IMR-90 (cell line): ENCODE measurements around the gene PEX16. TPM values are rescaled to one million over a fixed set of nuclear protein-coding genes. Genes with fewer than 3 reads are reported as not detected.

Experiments
- ATAC-seq: fragments of 200-7000 bp; cut with Tn5 transposase; 2 replicates; pipeline ENCODE4 v1.9.1; 2020; ENCODE audit warnings: low read depth, mild to moderate bottlenecking, moderate library complexity
- BruUV-seq: library from RNA; stranded (reverse); fragments of 400-500 nt; replicated peaks from 2 replicates; lab custom pipeline; 2021; lab: Mats Ljungman, UMichigan
- CTCF ChIA-PET: fragments of 300-600 bp; formaldehyde crosslinking; extraction: SDS; loops from one replicate; lab custom pipeline; 2021; ENCODE audit warnings: antibody characterized with exemption; lab: Yijun Ruan, JAX
- POLR2A ChIA-PET: fragments of 300-600 bp; sonication (Branson Sonifier 250); formaldehyde crosslinking; loops from one replicate; lab custom pipeline; 2022; ENCODE audit warnings: antibody characterized with exemption; ENCODE audit not compliant: unreplicated experiment; lab: Charles Lee
- DNase-seq: peaks from one replicate; pipeline ENCODE4 v3.0.0; 2013
- H2AFZ ChIP-seq: replicated peaks from 2 replicates; pipeline ENCODE3; 2013; ENCODE audit warnings: low read length, mild to moderate bottlenecking; ENCODE audit not compliant: poor library complexity
- H2AK5ac ChIP-seq: 2 replicates; pipeline ENCODE4 v1.6.1; 2013; ENCODE audit warnings: low read depth, low read length, inconsistent platforms
- H2AK9ac ChIP-seq: replicated peaks from 2 replicates; pipeline ENCODE3; 2013; ENCODE audit warnings: mild to moderate bottlenecking, low read depth, low read length, moderate library complexity; ENCODE audit not compliant: poor library complexity
- H2BK120ac ChIP-seq: 2 replicates; pipeline ENCODE4 v1.6.1; 2013; ENCODE audit warnings: low read depth, low read length, inconsistent platforms
- H2BK15ac ChIP-seq: 3 replicates; pipeline ENCODE4 v1.6.1; 2013; ENCODE audit warnings: low read depth, low read length, inconsistent platforms
- H2BK20ac ChIP-seq: 2 replicates; pipeline ENCODE4 v1.6.1; 2013; ENCODE audit warnings: low read depth, mild to moderate bottlenecking, inconsistent platforms, low read length, moderate library complexity
- H2BK5ac ChIP-seq: 2 replicates; pipeline ENCODE4 v1.6.1; 2013; ENCODE audit warnings: mild to moderate bottlenecking, low read depth, low read length, inconsistent platforms; ENCODE audit not compliant: poor library complexity, severe bottlenecking
- H3K14ac ChIP-seq: replicated peaks from 2 replicates; pipeline ENCODE4 v1.6.1; 2013; ENCODE audit warnings: low read depth, low read length, inconsistent platforms
- H3K18ac ChIP-seq: 2 replicates; pipeline ENCODE4 v1.6.1; 2013; ENCODE audit warnings: low read depth, low read length, control low read depth
- H3K23ac ChIP-seq: 2 replicates; pipeline ENCODE4 v1.6.1; 2013; ENCODE audit warnings: low read depth, low read length, inconsistent platforms
- H3K27ac ChIP-seq: 2 replicates; pipeline ENCODE4 v1.5.1; 2013; ENCODE audit warnings: mild to moderate bottlenecking, control low read depth, low read length; ENCODE audit not compliant: insufficient read depth
- H3K27me3 ChIP-seq: 2 replicates; pipeline ENCODE4 v1.6.1; 2013; ENCODE audit warnings: low read length; ENCODE audit not compliant: control insufficient read depth, insufficient read depth
- H3K36me3 ChIP-seq: 2 replicates; pipeline ENCODE4 v1.6.1; 2013; ENCODE audit warnings: low read length, mixed read lengths; ENCODE audit not compliant: control insufficient read depth, insufficient read depth
- H3K4ac ChIP-seq: 2 replicates; pipeline ENCODE4 v1.6.1; 2013; ENCODE audit warnings: low read depth, low read length, inconsistent platforms
- H3K4me1 ChIP-seq: 2 replicates; pipeline ENCODE4 v1.6.1; 2013; ENCODE audit warnings: low read length, mixed read lengths; ENCODE audit not compliant: control insufficient read depth, insufficient read depth
- H3K4me2 ChIP-seq: 2 replicates; pipeline ENCODE4 v1.6.1; 2013; ENCODE audit warnings: low read depth, mild to moderate bottlenecking, control low read depth, low read length, moderate library complexity
- H3K4me3 ChIP-seq: 2 replicates; pipeline ENCODE4 v1.5.1; 2013; ENCODE audit warnings: low read depth, mild to moderate bottlenecking, control low read depth, low read length, moderate library complexity; ENCODE audit not compliant: insufficient read depth
- H3K56ac ChIP-seq: 2 replicates; pipeline ENCODE4 v1.6.1; 2013; ENCODE audit warnings: low read length, inconsistent platforms; ENCODE audit not compliant: insufficient read depth; ENCODE audit errors: extremely low read depth
- H3K79me1 ChIP-seq, 2 experiments: 2 replicates each; pipeline ENCODE4 v1.6.1; 2013; ENCODE audit warnings: low read length in 2 of 2, inconsistent platforms in 1 of 2, low read depth in 1 of 2
- H3K9ac ChIP-seq: 2 replicates; pipeline ENCODE4 v1.6.1; 2013; ENCODE audit warnings: low read depth, low read length, control low read depth
- H3K9me1 ChIP-seq: 2 replicates; pipeline ENCODE4 v1.6.1; 2013; ENCODE audit warnings: low read length, inconsistent platforms; ENCODE audit not compliant: insufficient read depth
- H3K9me3 ChIP-seq: 2 replicates; pipeline ENCODE4 v1.6.1; 2013; ENCODE audit warnings: low read length; ENCODE audit not compliant: control insufficient read depth, insufficient read depth
- H4K20me1 ChIP-seq: 2 replicates; pipeline ENCODE4 v1.6.1; 2013; ENCODE audit warnings: low read length, inconsistent platforms; ENCODE audit not compliant: insufficient read depth
- H4K5ac ChIP-seq: 2 replicates; pipeline ENCODE4 v1.6.1; 2013; ENCODE audit warnings: mild to moderate bottlenecking, low read depth, low read length, control low read depth
- H4K8ac ChIP-seq, 2 experiments: 2 replicates each; pipeline ENCODE4 v1.6.1; 2013; ENCODE audit warnings: low read depth in 2 of 2, low read length in 2 of 2, control low read depth in 1 of 2, inconsistent platforms in 1 of 2
- H4K91ac ChIP-seq: 2 replicates; pipeline ENCODE4 v1.6.1; 2013; ENCODE audit warnings: low read depth, low read length, inconsistent platforms; ENCODE audit not compliant: insufficient read depth
- CHD1 ChIP-seq: IDR thresholded peaks from 2 replicates; pipeline ENCODE4 v1.6.1; 2012; ENCODE audit warnings: low read depth, low read length, improper control_type of control experiment
- ELK1 ChIP-seq: fragments of 150-350 bp; IDR thresholded peaks from 2 replicates; pipeline ENCODE4 v1.6.1; 2016; ENCODE audit warnings: low read depth, mild to moderate bottlenecking, low read length, moderate library complexity, borderline replicate concordance
- MAFK ChIP-seq: IDR thresholded peaks from 2 replicates; pipeline ENCODE4 v1.6.1; 2012; ENCODE audit warnings: low read depth, low read length, improper control_type of control experiment
- RAD21 ChIP-seq: IDR thresholded peaks from 2 replicates; pipeline ENCODE4 v1.6.1; 2012; ENCODE audit warnings: low read length, improper control_type of control experiment
- RFX5 ChIP-seq: IDR thresholded peaks from 2 replicates; pipeline ENCODE4 v1.8.0; 2012; ENCODE audit warnings: low read depth, mild to moderate bottlenecking, low read length, moderate library complexity
- WGBS, 2 experiments: methylation state at CpG; one replicate each; pipeline versions ENCODE4 v1.1.5 to v1.1.7; 2013; ENCODE audit warnings: missing lambda C conversion rate in 2 of 2; ENCODE audit not compliant: insufficient read length in 1 of 2; ENCODE audit errors: extremely low coverage in 2 of 2; 5-methylcytosine and 5-hydroxymethylcytosine counted together
- dilution Hi-C: fragments of 300-500 bp; cut with HindIII; formaldehyde crosslinking; loops from one replicate; pipeline ENCODE4 v1.14.3; 2018; ENCODE audit warnings: low sequenced_read_pairs; ENCODE audit not compliant: unreplicated experiment
- in situ Hi-C: fragments of 300-500 bp; cut with MboI; formaldehyde crosslinking; loops from 3 replicates; pipeline ENCODE4 v1.14.3; 2019; ENCODE audit warnings: low sequenced_read_pairs, inconsistent platforms, mixed read lengths
- intact Hi-C: fragments of 100-400 bp; cut with micrococcal nuclease; formaldehyde crosslinking; loops from 2 replicates; pipeline ENCODE4 v1.10.0; 2022
- polyA plus RNA-seq, 3 experiments: library from polyadenylated mRNA; depleted of rRNA; stranded (reverse); fragments of >200 nt; gene quantifications; 2 replicates each; pipeline ENCODE4 v1.2.3, GENCODE V29; 2012; ENCODE audit warnings: low replicate concordance in 1 of 3
- total RNA-seq: library from RNA; depleted of rRNA; stranded (reverse); fragments of >200 nt; gene quantifications from 2 replicates; pipeline ENCODE4 v1.2.3, GENCODE V29; 2012

The PEX16 gene
- total and polyA plus RNA-seq, 2 of the 4 experiments (the other 2 are of a cell fraction), result 17.9 to 23.3 TPM

- H4K20me1 ChIP-seq, result peaks cover 7% of the 10 kb centered on the region; the same call in 1 of the 2 replicates
- BruUV-seq, result no TSS peak
- H3K14ac ChIP-seq, result no peak overlapping the region
- dilution Hi-C loops (no loop called here), intact Hi-C loops (no loop called here), in situ Hi-C loops (no loop called here)
- no peak overlapping the region for H4K8ac ChIP-seq
- DNase-seq, result no peak
- H3K27me3 ChIP-seq, result peaks cover 2% of the 10 kb centered on the region; the same call in 1 of the 2 replicates
- POLR2A ChIA-PET, result no interaction called here
- H2BK20ac ChIP-seq, result no peak overlapping the region
- no peaks in the 10 kb centered on the region; the same call in 1 of the 2 replicates for H3K4me1 ChIP-seq
- H2AK9ac ChIP-seq, result no peak overlapping the region
- no peak overlapping the region for H3K56ac ChIP-seq
- no peak overlapping the region for H2AFZ ChIP-seq
- WGBS, 2 experiments, result 100% methylated on average over 4 of the region's 10 CpGs; no CpG with 5 or more reads in 1 of the 2 experiments
- no peak overlapping the region for H3K23ac ChIP-seq
- H3K79me1 ChIP-seq, result no peaks in the 10 kb centered on the region
- CTCF ChIA-PET, result no interaction called here
- no peak overlapping the region for H3K18ac ChIP-seq
- H4K5ac ChIP-seq, result no peak overlapping the region
- H3K27ac ChIP-seq, result no peak overlapping the region
- no peak for ATAC-seq
- TF ChIP-seq ELK1 (no peak), RFX5 (no peak), RAD21 (no peak), MAFK (no peak), CHD1 (no peak)
- H3K9me3 ChIP-seq, result no peaks in the 10 kb centered on the region
- H4K91ac ChIP-seq, result no peak overlapping the region
- H3K4me3 ChIP-seq, result no peak overlapping the region
- H3K4ac ChIP-seq, result no peak overlapping the region
- H3K9me1 ChIP-seq, result no peaks in the 10 kb centered on the region
- H2BK15ac ChIP-seq, result no peak overlapping the region
- no peak overlapping the region for H3K4me2 ChIP-seq
- H3K36me3 ChIP-seq, result peaks cover 42% of the 10 kb centered on the region
- no peak overlapping the region for H3K9ac ChIP-seq
- H2BK120ac ChIP-seq, result no peak overlapping the region
- H2BK5ac ChIP-seq, result no peak overlapping the region
- H2AK5ac ChIP-seq, result no peak overlapping the region
These were observed 14.1 kb upstream of the PEX16 start for GRCh38 chr11:45931739-45932138.
